H7 (cell line): ENCODE results near the gene SLC9A9. TPM values are rescaled to one million over a fixed set of nuclear protein-coding genes. Genes with fewer than 3 reads are reported as not detected.

Experiments used
- DNase-seq: peaks from one replicate; pipeline ENCODE4 v3.0.0; 2012
- H3K27me3 ChIP-seq: 2 replicates; pipeline ENCODE4 v1.6.0; 2011; ENCODE audit warnings: mild to moderate bottlenecking, low read length; ENCODE audit not compliant: control insufficient read depth, insufficient read depth
- H3K36me3 ChIP-seq: replicated peaks from 2 replicates; pipeline ENCODE4 v1.5.1; 2011; ENCODE audit warnings: low read length; ENCODE audit not compliant: control insufficient read depth, insufficient read depth
- H3K4me3 ChIP-seq: 2 replicates; pipeline ENCODE4 v1.5.1; 2011; ENCODE audit warnings: low read depth, mild to moderate bottlenecking, control low read depth, low read length, moderate library complexity; ENCODE audit not compliant: insufficient read depth
- total RNA-seq: library from RNA; depleted of rRNA; stranded (reverse); fragments of >200 nt; shearing (Covaris generic); gene quantifications from 2 replicates; pipeline ENCODE4 v1.2.3, GENCODE V29; 2014

SLC9A9 gene
- total RNA-seq, 1 experiment from 2014 or later = 4.1 TPM

- Histone ChIP-seq H3K36me3 (no peaks in the 10 kb centered on the region), H3K27me3 (no peaks in the 10 kb centered on the region; the same call in 1 of the 2 replicates), H3K4me3 (no peak overlapping the region)
- no peak for DNase-seq
Observed at GRCh38 chr3:143430568-143430967, 417.7 kb downstream of the SLC9A9 start.

DNA sequence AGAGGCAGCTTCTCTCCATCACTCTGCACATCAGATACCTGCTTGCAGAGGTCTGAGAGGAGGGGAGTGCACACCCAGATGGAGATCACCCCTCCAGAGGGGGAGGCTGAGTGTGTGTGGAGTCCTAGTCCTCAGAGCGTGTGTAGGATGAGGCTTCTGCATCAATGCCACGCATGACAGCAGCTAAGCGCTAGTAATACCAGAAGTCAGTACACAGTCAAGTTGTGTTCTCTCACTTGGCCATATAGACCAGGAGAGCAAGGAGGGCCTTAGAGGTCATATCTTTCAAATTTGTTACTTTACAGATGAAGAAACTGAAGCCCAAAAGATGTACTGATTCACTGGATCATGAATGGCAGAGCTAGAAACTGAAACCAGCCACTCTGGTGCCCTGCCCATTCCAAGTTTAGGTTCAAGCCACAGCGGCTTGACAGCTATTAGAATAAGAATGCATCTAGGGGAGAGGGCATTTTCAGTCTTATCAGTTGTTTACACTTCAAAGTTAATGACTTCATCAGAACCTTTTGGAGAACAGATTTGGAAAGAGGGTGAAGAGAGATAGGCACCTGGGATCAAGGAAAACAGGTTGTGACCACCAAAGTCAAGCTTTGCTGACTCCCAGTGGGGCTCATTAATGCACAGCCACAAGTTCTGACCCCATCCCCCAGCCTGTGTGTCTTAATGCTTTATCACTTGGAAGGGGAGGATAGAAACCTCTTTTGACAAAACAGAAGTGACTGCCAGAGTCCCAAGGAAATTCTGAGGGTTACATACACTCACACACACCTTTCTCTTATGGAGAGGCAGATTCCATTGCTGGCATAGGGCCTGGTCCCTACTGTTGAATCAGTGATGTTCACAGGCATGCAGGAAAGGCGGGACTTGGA is 418.4 kb downstream of the SLC9A9 start:
- Histone ChIP-seq H3K27me3 (no peaks in the 10 kb centered on the region; the same call in 1 of the 2 replicates), H3K36me3 (no peaks in the 10 kb centered on the region), H3K4me3 (no peak overlapping the region)
- peak; percentile 13 for DNase-seq

- H3K36me3 ChIP-seq = no peaks in the 10 kb centered on the region
- no peak overlapping the region for H3K4me3 ChIP-seq
- no peaks in the 10 kb centered on the region; the same call in 1 of the 2 replicates for H3K27me3 ChIP-seq
- no peak for DNase-seq
Observed at GRCh38 chr3:143428294-143428693, 420.0 kb downstream of the SLC9A9 start.

DNA sequence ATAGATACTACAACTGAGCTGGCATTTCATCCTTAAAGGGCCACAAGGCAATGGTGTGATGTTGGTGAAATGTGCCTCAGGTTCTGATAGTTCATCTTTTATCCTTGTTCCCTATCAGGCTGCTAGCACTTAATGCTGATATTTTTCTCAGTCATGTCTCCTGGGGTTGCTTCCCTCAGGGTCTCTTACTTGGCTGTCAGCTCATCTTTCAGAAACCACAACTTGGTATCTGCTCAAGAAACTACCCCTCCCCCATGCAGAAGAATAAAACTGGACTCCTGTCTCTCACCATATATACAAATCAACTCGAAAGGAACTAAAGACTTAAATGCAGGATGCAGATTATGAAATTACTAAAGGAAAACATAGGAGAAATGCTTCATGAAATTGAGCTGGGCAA is 420.6 kb downstream of the SLC9A9 start:
- no peak for DNase-seq
- H3K27me3 ChIP-seq = no peaks in the 10 kb centered on the region; the same call in 1 of the 2 replicates
- no peaks in the 10 kb centered on the region for H3K36me3 ChIP-seq
- H3K4me3 ChIP-seq = no peak overlapping the region

DNA sequence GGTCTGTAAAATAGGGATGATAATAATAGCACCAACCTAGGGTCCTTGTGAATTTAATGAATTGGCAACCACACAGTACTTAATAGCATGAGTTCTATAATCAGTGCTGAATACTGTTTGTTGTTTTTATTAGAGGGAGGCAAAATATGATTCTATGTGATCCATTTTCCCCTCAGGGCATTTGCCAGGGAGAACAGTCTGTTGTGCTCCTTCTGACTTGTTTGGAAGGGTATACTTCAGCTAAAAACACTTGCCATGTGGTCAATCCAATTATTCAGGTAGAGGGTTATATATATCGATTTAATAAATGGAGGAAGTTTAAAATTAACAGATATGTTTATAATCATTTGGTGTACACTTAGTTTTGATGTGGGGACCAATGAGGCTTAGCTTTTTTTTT is 423.4 kb downstream of the SLC9A9 start:
- no peak overlapping the region for H3K4me3 ChIP-seq
- no peaks in the 10 kb centered on the region for H3K27me3 ChIP-seq

DNA sequence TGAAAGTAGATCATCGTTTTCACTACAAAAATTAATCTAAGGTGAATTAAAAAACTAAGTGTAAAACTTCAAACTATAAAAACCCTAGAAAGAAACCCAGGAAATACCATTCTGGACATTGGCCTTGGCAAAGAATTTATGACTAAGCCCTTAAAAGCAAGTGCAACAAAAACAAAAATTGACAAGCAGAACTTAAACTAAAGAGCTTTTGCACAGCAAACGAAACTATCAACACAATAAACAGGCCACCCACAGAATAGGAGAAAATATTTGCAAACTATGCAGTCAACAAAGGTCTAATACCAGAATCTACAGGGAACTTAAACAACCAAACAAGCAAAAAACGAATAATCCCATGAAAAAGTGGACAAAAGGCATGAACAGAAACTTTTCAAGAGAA is 426.7 kb downstream of the SLC9A9 start:
- Histone ChIP-seq H3K27me3 (no peaks in the 10 kb centered on the region), H3K36me3 (no peaks in the 10 kb centered on the region), H3K4me3 (no peak overlapping the region)
- no peak for DNase-seq

More for the DNA sequence above, 423.4 kb downstream of the SLC9A9 start:
- H3K36me3 ChIP-seq = no peaks in the 10 kb centered on the region
- no peak for DNase-seq

DNA sequence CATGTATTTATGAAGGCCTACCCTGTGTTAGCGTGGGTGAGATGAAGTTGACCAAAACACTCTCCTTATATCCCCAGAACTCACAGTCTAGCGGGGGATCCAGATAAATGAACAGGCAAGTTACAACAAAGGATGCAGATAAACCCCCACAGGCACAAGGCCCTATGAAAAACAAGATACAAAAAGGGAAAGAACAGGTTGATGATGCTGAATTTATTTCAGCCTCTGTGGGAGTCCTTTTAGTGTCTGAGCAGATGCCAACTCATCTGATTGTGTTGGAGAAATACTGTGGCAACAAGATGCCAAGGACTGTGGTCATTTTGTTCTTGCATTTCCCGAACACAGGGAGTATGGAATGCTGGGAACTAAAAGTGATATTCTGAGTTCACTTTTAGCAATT is 428.7 kb downstream of the SLC9A9 start:
- DNase-seq = no peak
- Histone ChIP-seq H3K36me3 (no peaks in the 10 kb centered on the region), H3K27me3 (no peaks in the 10 kb centered on the region), H3K4me3 (no peak overlapping the region)

DNA sequence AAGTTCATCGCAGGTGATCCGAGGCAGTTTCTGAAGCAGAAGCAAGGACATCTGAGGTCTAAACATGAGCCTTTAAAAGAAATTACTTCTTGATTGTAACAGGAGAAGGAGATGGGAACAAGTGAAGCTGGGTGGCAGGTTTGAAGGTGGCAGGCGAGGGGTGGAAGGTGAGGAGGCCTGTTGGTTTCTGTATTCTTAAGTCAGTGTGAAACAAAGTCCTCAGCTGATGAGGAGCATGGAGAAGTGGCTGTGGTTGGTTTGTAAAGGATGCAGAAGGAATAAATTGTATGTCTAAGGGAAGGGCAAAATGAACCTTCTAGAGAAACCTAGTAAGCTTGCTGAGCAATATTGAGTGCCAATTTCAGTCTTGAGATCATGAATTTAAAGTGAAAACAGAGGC is 429.9 kb downstream of the SLC9A9 start:
- H3K4me3 ChIP-seq = no peak overlapping the region
- no peak for DNase-seq
- no peaks in the 10 kb centered on the region for H3K27me3 ChIP-seq
- no peaks in the 10 kb centered on the region for H3K36me3 ChIP-seq

- H3K4me3 ChIP-seq = no peak overlapping the region
- no peaks in the 10 kb centered on the region for H3K36me3 ChIP-seq
- H3K27me3 ChIP-seq = no peaks in the 10 kb centered on the region
- no peak for DNase-seq
Observed at GRCh38 chr3:143416229-143416628, 432.0 kb downstream of the SLC9A9 start.

DNA sequence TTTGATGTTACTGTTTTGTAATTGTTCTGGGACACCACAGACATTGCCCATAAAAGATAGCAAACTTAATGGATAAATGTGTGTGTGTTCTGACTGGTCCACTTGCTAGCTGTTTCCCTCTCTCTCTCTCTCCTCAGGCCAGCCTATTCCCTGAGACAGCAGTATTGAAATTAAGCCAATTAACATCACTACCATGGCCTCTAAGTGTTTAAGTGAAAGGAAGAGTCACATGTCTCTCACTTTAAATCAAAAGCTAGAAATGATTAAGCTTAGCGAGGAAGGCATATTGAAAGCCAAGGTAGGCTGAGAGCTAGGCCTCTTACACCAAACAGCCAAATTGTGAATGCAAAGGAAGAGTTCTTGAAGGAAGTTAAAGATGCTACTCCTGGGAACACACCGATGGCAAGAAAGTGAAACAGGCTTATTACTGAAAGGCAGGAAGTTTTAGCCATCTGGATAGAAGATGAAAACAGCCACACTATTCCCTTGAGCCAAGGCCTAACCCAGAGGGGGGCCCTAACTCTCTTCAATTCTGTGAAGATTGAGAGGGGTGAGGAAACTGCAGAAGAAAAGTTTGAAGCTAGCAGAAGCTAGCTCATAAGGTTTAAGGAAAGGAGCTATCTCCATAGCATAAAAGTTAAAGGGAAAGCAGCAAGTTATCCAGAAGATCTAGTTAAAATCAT is 433.6 kb downstream of the SLC9A9 start:
- no peak for DNase-seq
- no peak overlapping the region for H3K4me3 ChIP-seq
- H3K27me3 ChIP-seq = no peaks in the 10 kb centered on the region
- no peaks in the 10 kb centered on the region for H3K36me3 ChIP-seq

DNA sequence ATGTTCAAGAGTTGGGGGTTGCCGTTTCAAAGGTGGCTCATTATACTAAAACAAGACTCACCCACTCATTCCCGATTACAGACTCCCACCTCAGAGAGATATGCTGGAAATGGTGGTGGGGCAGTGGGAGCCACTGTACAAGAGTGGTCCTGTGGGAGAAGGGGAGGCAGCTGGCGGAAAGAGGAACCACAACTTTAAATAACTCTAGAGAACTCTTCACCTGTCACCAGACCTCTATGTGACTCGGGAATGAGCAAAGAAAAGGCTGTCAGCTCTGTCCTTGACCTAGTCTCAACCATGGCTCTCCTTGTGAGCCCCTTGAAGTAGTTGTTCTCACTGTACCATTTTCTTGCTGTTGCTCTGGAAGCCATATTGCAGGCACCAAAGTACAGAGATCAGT is 434.9 kb downstream of the SLC9A9 start:
- Histone ChIP-seq H3K36me3 (no peaks in the 10 kb centered on the region), H3K27me3 (no peaks in the 10 kb centered on the region), H3K4me3 (no peak overlapping the region)
- DNase-seq = no peak

GRCh38 chr3:143412084-143412483 is 436.2 kb downstream of the SLC9A9 start:
- Histone ChIP-seq H3K36me3 (no peaks in the 10 kb centered on the region), H3K27me3 (no peaks in the 10 kb centered on the region), H3K4me3 (no peak overlapping the region)
- no peak for DNase-seq

DNA sequence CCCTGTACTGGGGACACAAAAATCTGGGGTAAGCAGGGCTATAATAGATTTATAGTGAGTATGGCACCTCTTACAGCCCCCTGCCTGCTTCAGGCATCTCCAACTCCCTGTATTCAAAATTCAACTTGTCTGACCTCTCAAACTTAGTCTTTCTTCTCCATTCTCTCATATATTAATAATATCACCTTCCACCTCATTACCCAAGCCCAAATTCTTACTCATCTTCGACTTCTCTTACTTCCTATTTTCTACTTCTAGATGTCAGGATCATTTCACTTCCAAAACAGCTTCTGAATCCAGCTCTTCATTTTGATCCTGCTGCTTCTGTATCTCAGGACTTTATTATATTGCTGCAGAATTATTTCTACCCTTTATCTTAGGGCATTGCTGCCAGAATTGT is 438.0 kb downstream of the SLC9A9 start:
- Histone ChIP-seq H3K27me3 (no peaks in the 10 kb centered on the region), H3K36me3 (no peaks in the 10 kb centered on the region), H3K4me3 (no peak overlapping the region)
- no peak for DNase-seq

DNA sequence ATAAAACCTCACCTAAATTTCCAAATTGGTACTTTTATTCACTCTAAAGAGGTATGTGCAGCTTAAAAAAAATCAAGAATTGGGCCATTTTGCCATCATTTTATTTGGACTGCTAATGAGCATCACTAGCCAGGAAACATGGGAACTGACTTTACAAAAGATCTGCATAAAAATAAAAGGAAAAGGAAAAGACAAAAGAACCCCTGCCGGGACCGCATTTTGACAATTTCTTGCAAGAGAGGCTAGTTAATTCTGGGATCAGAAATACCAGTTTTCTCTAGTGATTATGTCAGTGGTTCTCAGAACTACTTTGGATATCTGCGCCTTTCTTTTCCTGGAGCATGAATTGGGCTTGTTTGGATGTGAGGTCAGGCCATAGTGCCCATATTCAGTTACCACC is 439.5 kb downstream of the SLC9A9 start:
- H3K36me3 ChIP-seq = no peaks in the 10 kb centered on the region
- no peaks in the 10 kb centered on the region for H3K27me3 ChIP-seq
- DNase-seq = no peak
- H3K4me3 ChIP-seq = no peak overlapping the region

- no peak overlapping the region for H3K4me3 ChIP-seq
- no peaks in the 10 kb centered on the region for H3K27me3 ChIP-seq
- DNase-seq = no peak
- no peaks in the 10 kb centered on the region for H3K36me3 ChIP-seq
Observed at GRCh38 chr3:143402602-143403001, 445.7 kb downstream of the SLC9A9 start.
